GM19043 (cell line): ENCODE results near the gene ARHGEF4.

Experiments used
- ATAC-seq: cut with Tn5 transposase; IDR thresholded peaks from one replicate; pipeline ENCODE4 v1.9.1; 2021; ENCODE audit warnings: low read depth; ENCODE audit not compliant: unreplicated experiment

ARHGEF4 gene

DNA sequence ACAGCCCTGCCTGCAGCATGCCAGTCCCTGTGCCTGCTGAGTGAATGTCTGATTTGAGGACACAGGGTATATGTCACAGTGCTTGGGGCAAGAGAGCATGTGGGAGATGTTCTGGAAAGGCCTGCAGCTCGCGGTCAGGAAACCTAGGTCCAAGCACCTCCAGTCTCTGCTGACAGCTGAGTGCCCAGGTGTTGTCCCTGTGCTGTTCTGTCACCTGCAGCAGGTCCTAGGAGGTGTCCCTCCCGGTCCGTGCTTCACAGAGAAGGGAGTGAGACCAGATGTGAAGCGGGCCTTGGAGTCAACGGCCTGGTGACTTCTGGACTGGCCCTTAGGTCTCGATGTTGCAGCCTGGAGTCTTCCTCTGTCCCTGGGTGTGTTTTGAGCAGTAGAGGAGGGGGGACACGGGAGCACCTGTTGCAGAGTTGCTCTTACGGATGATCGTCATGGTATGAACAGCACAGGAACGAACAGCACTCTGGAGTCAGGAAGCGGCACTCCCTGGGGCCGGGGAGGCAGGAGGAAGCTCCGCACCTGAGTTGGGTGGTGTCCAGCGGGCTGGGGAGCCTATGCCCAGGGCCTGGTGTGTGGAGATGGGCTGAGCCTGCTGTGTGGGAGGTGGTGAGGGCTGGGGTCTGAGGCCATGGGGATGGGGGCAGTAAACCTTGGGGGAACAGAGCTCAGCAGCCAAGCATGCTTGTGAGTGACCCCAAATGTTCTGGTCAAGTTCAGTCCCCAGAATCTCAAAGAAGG lies 21.6 kb upstream of the ARHGEF4 start:
- no peak for ATAC-seq

- no peak for ATAC-seq
Measured at GRCh38 chr2:130818809-130819208, 17.9 kb upstream of the ARHGEF4 start.

GRCh38 chr2:130819226-130819607 lies 17.5 kb upstream of the ARHGEF4 start:
- no peak for ATAC-seq

- no peak for ATAC-seq
Measured at GRCh38 chr2:130819608-130820278, 17.0 kb upstream of the ARHGEF4 start.

DNA sequence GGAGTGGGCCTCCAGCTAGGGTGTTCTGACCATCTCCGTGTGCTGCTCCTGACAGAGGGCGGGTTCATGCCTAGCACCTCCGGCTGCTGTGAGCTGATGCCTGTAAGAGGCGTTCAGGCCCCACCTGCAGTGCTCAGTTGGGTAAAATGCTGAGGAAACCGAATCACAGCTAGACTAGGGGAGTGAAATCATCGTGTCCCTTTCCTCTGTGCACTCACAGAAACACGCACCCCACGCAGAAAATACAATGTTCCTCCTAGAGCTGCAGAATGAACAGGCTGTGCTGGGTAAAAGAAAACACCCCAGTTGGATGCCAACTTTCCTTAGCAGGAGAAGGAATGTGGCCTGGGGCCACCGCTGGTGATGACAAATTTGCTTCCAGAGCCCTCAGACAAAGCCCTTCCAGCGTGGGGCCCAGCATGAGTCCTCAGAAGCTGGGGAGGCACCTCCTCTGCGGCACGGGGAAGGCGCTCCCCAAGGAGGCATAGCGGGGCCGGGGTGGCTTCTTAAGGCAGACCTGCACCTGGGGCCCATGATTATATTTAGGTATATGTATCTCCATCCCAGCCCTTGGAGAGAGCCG lies 16.3 kb upstream of the ARHGEF4 start:
- no peak for ATAC-seq

- ATAC-seq: no peak
Measured at GRCh38 chr2:130821867-130822266, 14.8 kb upstream of the ARHGEF4 start.

GRCh38 chr2:130822766-130823165 lies 13.9 kb upstream of the ARHGEF4 start:
- ATAC-seq: no peak

DNA sequence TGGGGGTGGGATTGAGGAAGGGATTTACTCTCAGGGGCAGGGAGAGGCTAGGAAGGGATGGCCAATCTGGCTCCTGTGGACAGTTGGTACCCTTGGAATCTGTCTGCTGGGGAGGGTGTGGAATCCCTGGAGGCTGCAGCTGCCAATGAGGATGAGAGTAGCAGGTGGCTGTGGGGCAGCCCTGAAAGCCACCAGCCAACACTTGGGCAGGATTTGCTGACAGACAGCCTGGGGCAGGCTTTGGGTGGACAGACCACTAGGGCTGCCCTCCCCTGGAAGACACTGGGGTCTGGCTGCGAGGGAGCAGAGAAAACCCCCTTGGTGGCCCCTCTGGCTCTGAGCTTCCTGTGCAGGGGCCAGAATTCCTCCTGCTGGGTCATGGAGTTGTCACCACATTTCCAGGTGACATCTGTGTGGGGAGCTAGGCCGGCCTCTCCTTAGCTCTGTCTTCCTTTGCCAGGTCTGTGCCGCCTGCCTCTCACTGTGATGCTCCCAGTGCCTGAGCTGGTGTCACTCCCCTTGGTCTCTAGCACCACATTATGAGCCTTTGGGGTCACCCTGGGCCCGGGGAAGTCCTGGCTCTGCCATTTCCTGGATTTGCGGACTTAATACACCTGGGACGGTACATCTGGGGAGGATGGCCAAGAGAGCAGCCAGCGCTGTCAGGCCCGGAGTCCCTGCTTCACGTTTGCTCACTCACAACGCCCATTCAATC lies 13.4 kb upstream of the ARHGEF4 start:
- no peak for ATAC-seq

GRCh38 chr2:130823886-130824491 lies 12.7 kb upstream of the ARHGEF4 start:
- ATAC-seq: peak; percentile 11

- peak; percentile 96 for ATAC-seq
Measured at GRCh38 chr2:130824492-130825061, 12.1 kb upstream of the ARHGEF4 start.

GRCh38 chr2:130825231-130825965 lies 11.3 kb upstream of the ARHGEF4 start:
- no peak for ATAC-seq

DNA sequence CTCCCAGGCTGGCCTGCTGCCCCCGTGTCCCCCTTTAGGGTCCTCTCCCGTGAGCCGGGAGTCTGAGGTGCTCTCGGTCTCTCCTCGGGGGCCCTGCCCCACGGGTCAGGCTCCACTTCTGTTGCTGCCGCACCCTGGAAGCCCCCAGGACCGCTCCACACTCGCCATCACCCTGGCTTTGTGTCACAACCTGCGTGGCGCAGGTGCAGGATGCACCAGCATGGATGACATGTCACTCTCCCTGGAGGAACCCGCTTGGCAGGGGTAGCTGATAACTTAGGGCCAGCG lies 10.8 kb upstream of the ARHGEF4 start:
- ATAC-seq: no peak

DNA sequence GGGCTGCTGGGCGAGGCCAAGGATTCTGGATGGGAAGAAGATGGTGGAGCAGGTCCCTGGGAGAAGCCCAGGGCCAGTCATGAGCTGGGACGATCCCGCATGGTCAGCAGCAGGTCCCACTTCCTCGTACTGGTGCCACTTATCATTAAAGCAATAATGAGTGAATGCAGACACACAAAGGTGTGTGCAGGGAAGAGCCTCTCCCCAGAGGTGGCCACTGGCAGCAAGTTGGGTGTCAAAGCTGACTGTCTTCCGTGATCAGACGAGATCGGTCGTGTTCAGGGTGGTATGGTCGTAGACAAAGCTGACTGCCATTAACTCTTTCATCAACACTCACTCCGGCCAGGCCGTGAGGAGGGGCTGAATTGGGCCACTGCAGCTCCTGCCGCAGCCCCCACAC lies 10.3 kb upstream of the ARHGEF4 start:
- ATAC-seq: no peak

DNA sequence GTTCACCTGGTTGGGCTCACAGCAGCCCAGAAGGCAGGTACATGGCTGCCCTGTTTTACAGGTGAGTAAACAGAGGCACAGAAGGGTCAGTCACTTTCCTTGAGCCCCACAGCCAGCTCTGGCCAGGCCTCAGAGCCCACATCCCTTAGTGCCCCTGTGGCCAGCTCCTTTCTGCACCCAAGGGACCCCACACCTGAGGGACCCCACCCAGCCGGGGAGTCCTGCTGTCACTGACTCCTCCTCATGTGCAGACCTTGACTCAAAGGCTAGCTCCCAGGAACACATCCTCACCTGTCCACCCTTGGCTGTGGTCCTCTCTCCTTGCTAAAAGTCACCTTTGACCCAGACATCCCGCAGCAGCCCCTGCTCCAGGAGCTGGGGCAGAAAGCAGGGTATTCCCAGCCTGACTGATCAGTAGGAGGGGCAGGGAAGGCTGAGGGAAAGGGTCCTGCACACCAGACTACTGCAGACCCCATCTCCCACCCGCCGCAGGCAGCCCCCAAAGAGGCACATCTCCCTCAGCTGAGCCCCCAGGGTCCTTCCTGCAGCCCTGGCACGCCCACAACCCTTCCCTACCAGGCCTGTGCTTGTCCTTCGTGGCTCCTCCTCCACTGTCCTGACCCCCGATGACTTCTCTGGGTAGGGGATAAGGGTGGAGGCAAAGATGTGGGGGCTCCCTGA lies 9.8 kb upstream of the ARHGEF4 start:
- ATAC-seq: no peak

- ATAC-seq: no peak
Measured at GRCh38 chr2:130827502-130828251, 9.0 kb upstream of the ARHGEF4 start.

GRCh38 chr2:130828461-130828860 lies 8.3 kb upstream of the ARHGEF4 start:
- no peak for ATAC-seq

DNA sequence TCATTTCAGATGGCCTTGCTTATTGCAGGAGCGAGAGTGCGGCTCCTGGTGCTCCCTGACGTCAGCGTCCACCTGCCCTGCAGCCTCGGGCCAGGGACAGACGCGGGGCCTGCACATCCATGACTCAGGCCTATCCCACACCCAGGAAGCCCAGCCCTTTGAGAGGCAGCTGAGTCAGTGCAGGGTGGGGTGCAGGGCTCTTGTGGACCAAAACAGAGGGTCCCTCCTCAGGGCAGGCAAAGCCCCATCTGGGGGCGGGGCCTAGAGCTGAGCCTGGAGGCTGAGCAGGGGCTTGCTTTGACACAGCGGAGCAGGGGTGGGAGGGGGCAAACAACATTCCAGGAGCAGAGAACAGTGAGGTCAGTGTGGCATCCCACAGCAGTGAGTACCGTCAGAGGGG lies 7.7 kb upstream of the ARHGEF4 start:
- ATAC-seq: no peak

GRCh38 chr2:130830538-130830937 lies 6.2 kb upstream of the ARHGEF4 start:
- no peak for ATAC-seq

- ATAC-seq: no peak
Measured at GRCh38 chr2:130831356-130831755, 5.4 kb upstream of the ARHGEF4 start.
